ENCODE measurements around the gene MRPL9.

MRPL9 gene

GRCh38 chr1:151762941-151763921 lies at the start of gene MRPL9:
Gene MRPL9, minus strand, starts transcription at chr1:151763496. Its CDS starts 17 bp downstream, at chr1:151763479.
- H3K4me3 ChIP-seq (replicated peaks; ENCODE audit: low read depth, low read length), result peak within 1 kb of the TSS; percentile 72
- DNase-seq (ENCODE audit: extremely low read depth, low read depth), result peak; percentile 29
- TF ChIP-seq CTCF (IDR thresholded peaks at IDR 0.05; ENCODE audit: low read depth, low read length, missing control alignments), result no peak

GRCh38 chr1:151811181-151811580 lies 47.9 kb upstream of the MRPL9 start:
- H3K4me3 ChIP-seq (replicated peaks; ENCODE audit: low read depth, low read length), result no peak overlapping the region
- no peak for DNase-seq (ENCODE audit: extremely low read depth, low read depth)
- TF ChIP-seq CTCF (IDR thresholded peaks at IDR 0.05; ENCODE audit: low read depth, low read length, missing control alignments), result no peak

- no peak for TF ChIP-seq CTCF (IDR thresholded peaks at IDR 0.05; ENCODE audit: low read depth, low read length, missing control alignments)
- no peak for DNase-seq (ENCODE audit: extremely low read depth, low read depth)
- no peak overlapping the region for H3K4me3 ChIP-seq (replicated peaks; ENCODE audit: low read depth, low read length)
Observed at GRCh38 chr1:151809985-151810556, 46.8 kb upstream of the MRPL9 start.

DNA sequence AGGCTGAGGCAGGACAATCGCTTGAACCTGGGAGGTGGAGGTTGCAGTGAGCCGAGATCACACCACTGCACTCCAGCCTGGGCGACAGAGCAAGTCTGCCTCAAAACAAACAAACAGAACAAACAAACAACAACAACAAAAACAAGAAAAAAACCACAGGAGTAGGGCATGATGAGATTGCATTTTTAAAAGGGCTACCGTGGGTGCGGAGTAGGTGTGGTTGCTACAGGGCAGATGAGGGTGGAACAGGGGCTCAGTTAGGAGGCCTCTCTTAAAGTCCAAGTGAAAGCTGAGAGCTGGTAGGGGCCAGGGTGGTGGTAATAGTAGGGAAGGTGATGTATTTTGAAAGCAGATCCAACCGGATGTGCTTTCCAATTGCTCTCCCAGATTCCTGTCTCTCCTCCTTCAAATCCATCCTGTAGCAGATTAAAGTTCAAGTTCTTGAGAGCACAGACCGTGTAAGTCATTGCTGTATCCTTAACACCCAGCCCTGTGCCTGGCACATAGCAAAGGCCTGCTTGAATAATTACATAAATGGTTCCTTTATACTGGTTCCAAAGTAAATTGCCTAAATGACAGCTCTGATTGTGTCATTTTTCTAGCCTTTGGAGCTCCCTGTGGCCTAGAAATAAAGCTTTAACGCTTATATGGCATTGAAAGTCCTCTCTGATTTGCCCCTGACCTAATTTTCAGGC lies 46.1 kb upstream of the MRPL9 start:
- H3K4me3 ChIP-seq (replicated peaks; ENCODE audit: low read depth, low read length), result no peak overlapping the region
- DNase-seq (ENCODE audit: extremely low read depth, low read depth), result no peak
- TF ChIP-seq CTCF (IDR thresholded peaks at IDR 0.05; ENCODE audit: low read depth, low read length, missing control alignments), result no peak

DNA sequence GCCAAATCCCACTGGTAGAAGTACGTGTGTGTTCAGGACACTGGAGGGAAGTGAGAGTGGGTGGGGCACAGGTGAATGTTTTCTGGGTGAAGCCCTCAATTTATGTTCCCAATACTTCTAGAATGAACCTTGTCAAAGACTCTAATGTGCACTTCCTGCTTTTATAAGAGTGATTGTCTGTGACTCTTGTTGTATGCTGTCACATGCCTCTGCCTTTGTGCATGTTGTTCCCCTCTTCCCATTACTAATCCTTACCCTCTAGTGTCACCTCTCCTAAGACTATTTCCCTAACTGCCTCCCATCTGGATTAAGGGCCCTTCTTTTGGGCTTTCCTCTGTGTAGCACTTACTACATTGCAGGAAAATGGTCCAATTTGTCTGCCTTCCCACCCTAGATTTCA lies 44.5 kb upstream of the MRPL9 start:
- H3K4me3 ChIP-seq (replicated peaks; ENCODE audit: low read depth, low read length), result no peak overlapping the region
- TF ChIP-seq CTCF (IDR thresholded peaks at IDR 0.05; ENCODE audit: low read depth, low read length, missing control alignments), result no peak
- DNase-seq (ENCODE audit: extremely low read depth, low read depth), result no peak

DNA sequence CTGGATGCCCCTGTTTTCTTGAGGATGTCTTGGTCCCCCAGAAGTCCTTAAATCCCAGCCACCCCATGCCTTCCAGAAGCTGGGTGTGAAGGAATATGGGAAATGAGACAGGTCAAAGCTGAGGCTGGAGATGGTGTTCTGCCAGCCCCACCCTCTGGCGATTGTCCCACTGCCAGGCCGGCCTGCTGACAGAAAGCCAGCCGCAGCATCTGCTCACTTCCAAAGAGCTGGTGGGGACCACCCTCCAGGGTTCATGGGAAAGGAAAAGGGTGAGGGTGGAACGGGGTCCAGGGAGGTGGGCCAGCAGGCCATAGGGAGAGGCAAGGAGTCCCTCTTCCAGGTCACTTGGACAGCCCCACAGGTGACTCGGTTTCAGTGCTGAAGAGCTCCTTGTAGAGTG lies 43.8 kb upstream of the MRPL9 start:
- no peak for DNase-seq (ENCODE audit: extremely low read depth, low read depth)
- no peak overlapping the region for H3K4me3 ChIP-seq (replicated peaks; ENCODE audit: low read depth, low read length)
- TF ChIP-seq CTCF (IDR thresholded peaks at IDR 0.05; ENCODE audit: low read depth, low read length, missing control alignments), result no peak
